Astrocyte (in vitro differentiated cells and primary cell): ENCODE data around the gene ATP6V0B. TPM values are rescaled to one million over a fixed set of nuclear protein-coding genes. Genes with fewer than 3 reads are reported as not detected.

Source experiments
- DNase-seq: peaks from one replicate; pipeline ENCODE4 v3.0.0-alpha.2; 2010; ENCODE audit warnings: low read depth
- FAIRE-seq: peaks from 2 replicates; lab custom pipeline; 2011; peaks lifted over from hg19 to GRCh38; lab: Jason Lieb, UNC
- H2AFZ ChIP-seq: 2 replicates; pipeline ENCODE4 v1.6.0; 2012; ENCODE audit warnings: low read depth, low read length, inconsistent platforms
- H3K27ac ChIP-seq: 2 replicates; pipeline ENCODE4 v1.5.1; 2011; ENCODE audit warnings: low read depth, low read length, inconsistent platforms
- H3K27me3 ChIP-seq: 2 replicates; pipeline ENCODE4 v1.6.0; 2011; ENCODE audit warnings: low read length, inconsistent platforms; ENCODE audit not compliant: insufficient read depth
- H3K36me3 ChIP-seq: 2 replicates; pipeline ENCODE4 v1.5.1; 2011; ENCODE audit warnings: low read length, inconsistent platforms; ENCODE audit not compliant: insufficient read depth
- H3K4me1 ChIP-seq: 2 replicates; pipeline ENCODE4 v1.5.1; 2011; ENCODE audit warnings: low read length, inconsistent platforms; ENCODE audit not compliant: insufficient read depth
- H3K4me2 ChIP-seq: 2 replicates; pipeline ENCODE4 v1.6.0; 2012; ENCODE audit warnings: low read length, inconsistent platforms
- H3K4me3 ChIP-seq: 2 replicates; pipeline ENCODE4 v1.5.1; 2011; ENCODE audit warnings: low read depth, mild to moderate bottlenecking, low read length, inconsistent platforms; ENCODE audit not compliant: insufficient read depth
- H3K79me2 ChIP-seq: 2 replicates; pipeline ENCODE4 v1.6.0; 2012; ENCODE audit warnings: mild to moderate bottlenecking, low read length, inconsistent platforms; ENCODE audit not compliant: insufficient read depth
- H3K9ac ChIP-seq: 2 replicates; pipeline ENCODE4 v1.6.0; 2012; ENCODE audit warnings: mild to moderate bottlenecking, low read length, inconsistent platforms
- H3K9me3 ChIP-seq: 2 replicates; pipeline ENCODE4 v1.5.1; 2012; ENCODE audit warnings: low read depth, mild to moderate bottlenecking, low read length, inconsistent platforms; ENCODE audit not compliant: insufficient read depth
- H4K20me1 ChIP-seq: 2 replicates; pipeline ENCODE4 v1.6.0; 2012; ENCODE audit warnings: low read length, inconsistent platforms; ENCODE audit not compliant: insufficient read depth
- H3K27ac Mint-ChIP-seq: one replicate; pipeline ENCODE4 v1.8.0; 2021; ENCODE audit warnings: mild to moderate bottlenecking, mixed read lengths; ENCODE audit not compliant: unreplicated experiment
- H3K27me3 Mint-ChIP-seq: one replicate; pipeline ENCODE4 v1.8.0; 2021; ENCODE audit warnings: low read depth, mixed read lengths; ENCODE audit not compliant: unreplicated experiment
- H3K36me3 Mint-ChIP-seq: one replicate; pipeline ENCODE4 v1.8.0; 2021; ENCODE audit warnings: low read depth, mixed read lengths; ENCODE audit not compliant: unreplicated experiment
- H3K4me1 Mint-ChIP-seq: one replicate; pipeline ENCODE4 v1.8.0; 2021; ENCODE audit warnings: low read depth, mixed read lengths; ENCODE audit not compliant: unreplicated experiment
- H3K4me3 Mint-ChIP-seq: one replicate; pipeline ENCODE4 v1.8.0; 2021; ENCODE audit warnings: mild to moderate bottlenecking, moderate library complexity, mixed read lengths; ENCODE audit not compliant: unreplicated experiment
- H3K9me3 Mint-ChIP-seq: one replicate; pipeline ENCODE4 v1.8.0; 2021; ENCODE audit warnings: mild to moderate bottlenecking, mixed read lengths; ENCODE audit not compliant: unreplicated experiment
- EZH2 ChIP-seq: IDR thresholded peaks from 2 replicates; pipeline ENCODE4 v1.6.1; 2012; ENCODE audit warnings: mild to moderate bottlenecking, low read length, inconsistent platforms; ENCODE audit not compliant: insufficient read depth
- total RNA-seq: library from RNA; stranded (reverse); gene quantifications from 2 replicates; pipeline ENCODE4 v1.2.1, GENCODE V29; 2021
- TF ChIP-seq, protein P1 (sequence below): IDR thresholded peaks from 2 replicates; pipeline ENCODE4 v1.5.1; 2011; ENCODE audit warnings: low read depth, mild to moderate bottlenecking, inconsistent platforms, low read length, moderate library complexity; ENCODE audit not compliant: insufficient read depth

Gene ATP6V0B
- total RNA-seq, 1 donor from 2014 or later: 175 TPM

DNA sequence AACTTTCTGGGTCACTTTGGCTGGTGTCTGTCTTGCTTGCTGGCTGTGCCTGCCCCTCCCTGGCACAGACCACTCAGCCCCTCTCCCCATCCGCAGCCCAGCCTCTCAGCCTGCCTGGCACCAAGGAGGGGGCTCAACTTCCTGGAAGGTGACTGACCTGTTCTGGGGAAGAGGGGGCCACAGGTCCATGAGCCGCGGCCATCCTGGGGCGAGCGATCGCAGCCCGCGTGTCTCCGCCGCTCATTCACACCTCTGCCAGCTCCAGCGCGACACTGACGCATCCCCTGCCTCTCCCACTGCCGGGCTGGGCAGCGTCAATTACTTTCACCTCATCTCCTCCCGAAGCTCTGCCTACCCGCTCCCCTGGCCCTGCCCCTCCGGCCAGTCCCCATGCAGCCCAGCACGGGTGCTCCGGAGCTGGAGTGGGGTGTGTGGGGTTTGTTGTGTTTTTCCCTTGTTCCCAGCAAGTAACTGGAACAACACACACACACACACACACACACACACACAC lies 42.2 kb downstream of the ATP6V0B start:
- no peaks in the 10 kb centered on the region for H3K4me1 ChIP-seq
- no peak overlapping the region for H3K4me3 ChIP-seq
- H2AFZ ChIP-seq: peak overlapping the region; percentile 34
- Mint-ChIP-seq H3K27me3 (no peaks in the 10 kb centered on the region), H3K4me3 (no peak overlapping the region), H3K27ac (no peak overlapping the region), H3K4me1 (peaks cover 5% of the 10 kb centered on the region), H3K36me3 (peaks cover 9% of the 10 kb centered on the region), H3K9me3 (no peaks in the 10 kb centered on the region)
- H3K36me3 ChIP-seq: no peaks in the 10 kb centered on the region
- TF ChIP-seq, protein P1, sequence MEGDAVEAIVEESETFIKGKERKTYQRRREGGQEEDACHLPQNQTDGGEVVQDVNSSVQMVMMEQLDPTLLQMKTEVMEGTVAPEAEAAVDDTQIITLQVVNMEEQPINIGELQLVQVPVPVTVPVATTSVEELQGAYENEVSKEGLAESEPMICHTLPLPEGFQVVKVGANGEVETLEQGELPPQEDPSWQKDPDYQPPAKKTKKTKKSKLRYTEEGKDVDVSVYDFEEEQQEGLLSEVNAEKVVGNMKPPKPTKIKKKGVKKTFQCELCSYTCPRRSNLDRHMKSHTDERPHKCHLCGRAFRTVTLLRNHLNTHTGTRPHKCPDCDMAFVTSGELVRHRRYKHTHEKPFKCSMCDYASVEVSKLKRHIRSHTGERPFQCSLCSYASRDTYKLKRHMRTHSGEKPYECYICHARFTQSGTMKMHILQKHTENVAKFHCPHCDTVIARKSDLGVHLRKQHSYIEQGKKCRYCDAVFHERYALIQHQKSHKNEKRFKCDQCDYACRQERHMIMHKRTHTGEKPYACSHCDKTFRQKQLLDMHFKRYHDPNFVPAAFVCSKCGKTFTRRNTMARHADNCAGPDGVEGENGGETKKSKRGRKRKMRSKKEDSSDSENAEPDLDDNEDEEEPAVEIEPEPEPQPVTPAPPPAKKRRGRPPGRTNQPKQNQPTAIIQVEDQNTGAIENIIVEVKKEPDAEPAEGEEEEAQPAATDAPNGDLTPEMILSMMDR: no peak
- TF ChIP-seq EZH2: no peak
- FAIRE-seq (no peak), DNase-seq (peak; percentile 14)
- H3K27ac ChIP-seq: no peak overlapping the region
- peak overlapping the region; percentile 64 for H3K4me2 ChIP-seq
- no peaks in the 10 kb centered on the region for H3K9me3 ChIP-seq
- no peaks in the 10 kb centered on the region for H3K27me3 ChIP-seq
- no peak overlapping the region for H3K9ac ChIP-seq
- no peaks in the 10 kb centered on the region for H4K20me1 ChIP-seq
- no peaks in the 10 kb centered on the region for H3K79me2 ChIP-seq

DNA sequence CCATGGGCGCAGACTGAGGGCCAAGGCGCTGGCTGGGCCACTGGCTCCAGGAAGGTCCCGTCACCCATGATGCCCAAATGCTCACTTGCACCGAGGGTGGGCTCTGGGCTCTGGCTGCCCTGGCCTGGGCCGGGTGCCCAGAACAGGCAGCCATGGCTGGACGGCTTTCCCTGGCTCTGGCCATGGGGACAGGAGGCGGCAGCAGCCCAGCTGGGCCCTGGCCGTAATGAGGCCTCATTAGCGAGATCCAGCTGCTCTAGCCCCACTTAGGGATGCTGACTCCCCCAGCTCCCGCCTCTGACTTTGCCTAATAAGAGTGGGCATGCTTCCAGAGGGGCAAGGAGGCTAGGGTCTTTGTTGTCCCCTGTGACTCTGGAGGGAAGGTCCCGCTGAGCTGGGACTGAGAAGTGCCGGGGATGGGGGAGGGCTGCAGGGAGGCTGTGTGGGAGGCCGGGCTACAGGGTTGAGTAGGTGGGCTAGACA lies 44.7 kb downstream of the ATP6V0B start:
- Histone ChIP-seq H3K36me3 (no peaks in the 10 kb centered on the region), H3K9ac (no peak overlapping the region), H3K79me2 (no peaks in the 10 kb centered on the region), H3K27ac (no peak overlapping the region), H3K4me3 (no peak overlapping the region), H3K9me3 (no peaks in the 10 kb centered on the region), H2AFZ (no peak overlapping the region), H3K4me2 (no peak overlapping the region), H4K20me1 (no peaks in the 10 kb centered on the region), H3K4me1 (no peaks in the 10 kb centered on the region), H3K27me3 (no peaks in the 10 kb centered on the region)
- Mint-ChIP-seq H3K4me3 (no peak overlapping the region), H3K36me3 (peaks cover 18% of the 10 kb centered on the region), H3K27ac (no peak overlapping the region), H3K4me1 (no peaks in the 10 kb centered on the region), H3K27me3 (no peaks in the 10 kb centered on the region), H3K9me3 (no peaks in the 10 kb centered on the region)
- TF ChIP-seq EZH2: no peak
- TF ChIP-seq, protein P1: no peak
- FAIRE-seq (no peak), DNase-seq (no peak)

DNA sequence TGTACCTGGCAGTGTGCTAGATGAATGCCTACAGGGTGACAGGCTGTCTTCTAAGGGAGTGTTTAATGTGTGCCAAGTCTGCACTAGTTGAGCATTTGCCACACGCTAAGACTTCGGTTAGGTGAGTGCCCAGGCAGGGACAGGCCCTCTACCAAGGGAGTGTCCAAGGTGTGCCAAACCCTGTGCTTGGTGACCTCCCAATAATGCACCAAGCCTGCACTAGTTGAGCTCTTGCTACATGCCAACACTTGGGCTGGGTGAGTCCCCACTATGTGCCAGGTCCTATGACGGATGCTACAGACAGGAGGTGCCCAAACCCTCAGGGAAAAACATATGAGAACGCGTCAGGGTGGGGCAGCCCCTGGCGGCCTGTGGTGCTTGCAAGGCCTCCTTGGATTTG lies 45.7 kb downstream of the ATP6V0B start:
- Mint-ChIP-seq H3K27ac (no peak overlapping the region), H3K9me3 (no peaks in the 10 kb centered on the region), H3K27me3 (peaks cover 5% of the 10 kb centered on the region), H3K4me3 (no peak overlapping the region), H3K36me3 (peaks cover 23% of the 10 kb centered on the region), H3K4me1 (no peaks in the 10 kb centered on the region)
- TF ChIP-seq, protein P1: no peak
- TF ChIP-seq EZH2: no peak
- no peak overlapping the region for H3K4me2 ChIP-seq
- DNase-seq (no peak), FAIRE-seq (no peak)
- no peaks in the 10 kb centered on the region for H3K4me1 ChIP-seq
- no peaks in the 10 kb centered on the region for H3K9me3 ChIP-seq
- no peaks in the 10 kb centered on the region for H4K20me1 ChIP-seq
- H3K4me3 ChIP-seq: no peak overlapping the region
- H2AFZ ChIP-seq: no peak overlapping the region
- H3K27ac ChIP-seq: no peak overlapping the region
- no peak overlapping the region for H3K9ac ChIP-seq
- H3K36me3 ChIP-seq: no peaks in the 10 kb centered on the region
- no peaks in the 10 kb centered on the region for H3K27me3 ChIP-seq
- no peaks in the 10 kb centered on the region for H3K79me2 ChIP-seq
